ENCODE results near the gene SPAG9. TPM values are rescaled to one million over a fixed set of nuclear protein-coding genes. Genes with fewer than 3 reads are reported as not detected.

SPAG9 gene
- total RNA-seq, 1 experiment from 2014 or later: 54.3 TPM

DNA sequence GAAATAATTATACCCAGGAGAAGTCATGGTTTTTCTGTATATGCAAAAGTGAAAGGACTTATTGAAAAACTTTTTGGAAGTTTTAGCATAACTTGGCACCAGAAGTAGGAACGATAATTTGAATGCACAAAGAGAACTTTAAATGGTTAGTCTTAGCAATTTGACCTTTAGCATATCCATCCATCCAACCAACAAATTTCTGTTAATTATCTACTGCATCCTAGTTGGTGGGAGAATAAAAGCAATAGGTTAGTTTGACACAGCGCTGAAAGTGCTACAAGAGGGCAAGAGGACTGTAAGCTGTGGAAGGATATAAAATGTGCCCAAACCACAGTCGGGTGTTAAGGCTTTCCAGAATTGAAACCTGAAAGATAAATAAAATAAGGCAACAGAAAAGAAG, 17.6 kb downstream of the SPAG9 start:
- no peaks in the 10 kb centered on the region for H3K27me3 ChIP-seq (ENCODE audit: insufficient read depth, low read length)
- H2BK12ac ChIP-seq (ENCODE audit: insufficient read length, low read depth, low read length): no peak overlapping the region
- no peak overlapping the region for H4K8ac ChIP-seq (replicated peaks; ENCODE audit: insufficient read length, low read depth, low read length)
- H2AK5ac ChIP-seq (ENCODE audit: insufficient read length, low read length): no peak overlapping the region
- WGBS (ENCODE audit: extremely low coverage, insufficient read length, low lambda C conversion rate): no CpG with 5 or more reads among the region's 3 CpGs
- no peaks in the 10 kb centered on the region for H3K27me3 Mint-ChIP-seq (ENCODE audit: low read depth)
- peak overlapping the region in 1 of 3 experiments; percentile 26; a peak in 1 of 7 replicates for H3K27ac Mint-ChIP-seq
- no peak overlapping the region for H4K5ac ChIP-seq (ENCODE audit: insufficient read length, low read depth, low read length)
- no peak overlapping the region for H3K9ac ChIP-seq (ENCODE audit: extremely low read depth, insufficient read length, low read length)
- no peak overlapping the region for H4K91ac ChIP-seq (ENCODE audit: insufficient read length, low read depth, low read length)
- H3T11ph ChIP-seq (ENCODE audit: low read length): no peak overlapping the region
- H2AFZ ChIP-seq (ENCODE audit: low read length): no peak overlapping the region
- H3K4me3 Mint-ChIP-seq: no peak overlapping the region
- no peaks in the 10 kb centered on the region for H3K4me1 Mint-ChIP-seq
- no peak overlapping the region for H2BK20ac ChIP-seq (ENCODE audit: low read depth, low read length, poor library complexity, severe bottlenecking)
- no peak overlapping the region for H3K18ac ChIP-seq (ENCODE audit: insufficient read length, low read depth, low read length)
- H3K36me3 Mint-ChIP-seq (ENCODE audit: insufficient read depth in 1 of 3, low read depth in 3 of 3): peaks cover 0 to 4% (median 0%) of the 10 kb centered on the region in 3 experiments; a peak in 2 of 7 replicates
- DNase-seq: peak; percentile 3
- H3K27ac ChIP-seq (ENCODE audit: insufficient read length, low read depth, low read length): no peak overlapping the region
- H3K9me3 Mint-ChIP-seq: no peaks in the 10 kb centered on the region
- H3K79me1 ChIP-seq (ENCODE audit: insufficient read depth, low read depth, low read length, poor library complexity, severe bottlenecking): peaks cover 5% of the 10 kb centered on the region
- H4K20me1 ChIP-seq (ENCODE audit: control insufficient read depth, insufficient read depth, insufficient read length): no peaks in the 10 kb centered on the region
- TF ChIP-seq, protein P1, sequence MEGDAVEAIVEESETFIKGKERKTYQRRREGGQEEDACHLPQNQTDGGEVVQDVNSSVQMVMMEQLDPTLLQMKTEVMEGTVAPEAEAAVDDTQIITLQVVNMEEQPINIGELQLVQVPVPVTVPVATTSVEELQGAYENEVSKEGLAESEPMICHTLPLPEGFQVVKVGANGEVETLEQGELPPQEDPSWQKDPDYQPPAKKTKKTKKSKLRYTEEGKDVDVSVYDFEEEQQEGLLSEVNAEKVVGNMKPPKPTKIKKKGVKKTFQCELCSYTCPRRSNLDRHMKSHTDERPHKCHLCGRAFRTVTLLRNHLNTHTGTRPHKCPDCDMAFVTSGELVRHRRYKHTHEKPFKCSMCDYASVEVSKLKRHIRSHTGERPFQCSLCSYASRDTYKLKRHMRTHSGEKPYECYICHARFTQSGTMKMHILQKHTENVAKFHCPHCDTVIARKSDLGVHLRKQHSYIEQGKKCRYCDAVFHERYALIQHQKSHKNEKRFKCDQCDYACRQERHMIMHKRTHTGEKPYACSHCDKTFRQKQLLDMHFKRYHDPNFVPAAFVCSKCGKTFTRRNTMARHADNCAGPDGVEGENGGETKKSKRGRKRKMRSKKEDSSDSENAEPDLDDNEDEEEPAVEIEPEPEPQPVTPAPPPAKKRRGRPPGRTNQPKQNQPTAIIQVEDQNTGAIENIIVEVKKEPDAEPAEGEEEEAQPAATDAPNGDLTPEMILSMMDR (conservative IDR thresholded peaks at IDR 0.05): no peak
- H2BK5ac ChIP-seq (ENCODE audit: insufficient read length, low read length): no peak overlapping the region
- H3K4ac ChIP-seq (ENCODE audit: low read depth, low read length): no peak overlapping the region
- peaks cover 6% of the 10 kb centered on the region; the same call in 1 of the 2 replicates for H3K79me2 ChIP-seq (ENCODE audit: insufficient read depth, low read length)
- no peaks in the 10 kb centered on the region for H3K9me3 ChIP-seq (ENCODE audit: control insufficient read depth, low read depth, low read length)
- no peak overlapping the region for H3K4me2 ChIP-seq (ENCODE audit: insufficient read depth, insufficient read length, low read length)
- no peak overlapping the region for H3K56ac ChIP-seq (ENCODE audit: insufficient read length, low read depth, low read length)
- no peaks in the 10 kb centered on the region for H3K4me1 ChIP-seq (ENCODE audit: insufficient read depth, low read length)
- H3K14ac ChIP-seq (ENCODE audit: insufficient read depth, low read length): no peak overlapping the region
- H2BK120ac ChIP-seq (ENCODE audit: low read depth, low read length, poor library complexity, severe bottlenecking): no peak overlapping the region
- H3K23me2 ChIP-seq (ENCODE audit: insufficient read length, low read depth, low read length, poor library complexity, severe bottlenecking): no peaks in the 10 kb centered on the region
- H3K23ac ChIP-seq (ENCODE audit: insufficient read length, low read depth, low read length): no peak overlapping the region
- H2BK15ac ChIP-seq (ENCODE audit: low read depth, low read length): no peak overlapping the region

Measured in H9 (cell line).